ENCODE results near the gene ACTN4. TPM values are rescaled to one million over a fixed set of nuclear protein-coding genes. Genes with fewer than 3 reads are reported as not detected.

ACTN4 gene
- total RNA-seq, 2 experiments from 2014 or later: 357 to 373 TPM

DNA sequence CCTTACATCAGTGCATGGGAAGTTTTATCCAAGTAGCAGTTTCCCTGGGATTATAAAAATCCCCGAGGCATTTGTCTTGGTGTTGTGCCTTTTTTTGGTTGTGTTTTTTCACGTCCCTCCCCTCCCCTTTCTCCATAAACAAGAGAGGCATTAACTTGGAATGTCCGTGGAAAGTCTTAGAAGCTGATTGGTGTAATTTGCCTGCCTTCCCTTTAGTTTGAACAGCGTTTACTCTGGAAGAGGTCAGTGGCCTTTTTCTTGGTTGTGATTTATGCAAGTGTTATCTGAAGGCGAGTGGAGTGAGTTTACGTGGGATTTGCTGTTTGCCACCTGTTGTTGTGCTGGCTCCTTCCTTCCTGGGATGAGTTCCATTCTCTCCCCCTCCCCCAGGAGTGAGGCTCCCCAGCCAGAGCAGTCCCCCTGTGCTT, 7.2 kb downstream of the ACTN4 start:
- Mint-ChIP-seq H3K4me3 (peak overlapping the region; percentile 67), H3K9me3 (ENCODE audit: insufficient read depth) (no peaks in the 10 kb centered on the region), H3K36me3 (ENCODE audit: low read depth) (peaks cover 53% of the 10 kb centered on the region), H3K27ac (peak overlapping the region; percentile 85), H3K27me3 (ENCODE audit: low read depth) (no peaks in the 10 kb centered on the region), H3K4me1 (ENCODE audit: low read depth) (peaks cover 98% of the 10 kb centered on the region)
- no peak for DNase-seq
- ChIA-PET CTCF (no interaction called here), POLR2A (interaction anchor here (0.6 kb wide), 1 partner anchor 8 kb away, joined by 9 read pairs; no protein-coding TSS in a partner anchor)
- no peak for ATAC-seq

DNA sequence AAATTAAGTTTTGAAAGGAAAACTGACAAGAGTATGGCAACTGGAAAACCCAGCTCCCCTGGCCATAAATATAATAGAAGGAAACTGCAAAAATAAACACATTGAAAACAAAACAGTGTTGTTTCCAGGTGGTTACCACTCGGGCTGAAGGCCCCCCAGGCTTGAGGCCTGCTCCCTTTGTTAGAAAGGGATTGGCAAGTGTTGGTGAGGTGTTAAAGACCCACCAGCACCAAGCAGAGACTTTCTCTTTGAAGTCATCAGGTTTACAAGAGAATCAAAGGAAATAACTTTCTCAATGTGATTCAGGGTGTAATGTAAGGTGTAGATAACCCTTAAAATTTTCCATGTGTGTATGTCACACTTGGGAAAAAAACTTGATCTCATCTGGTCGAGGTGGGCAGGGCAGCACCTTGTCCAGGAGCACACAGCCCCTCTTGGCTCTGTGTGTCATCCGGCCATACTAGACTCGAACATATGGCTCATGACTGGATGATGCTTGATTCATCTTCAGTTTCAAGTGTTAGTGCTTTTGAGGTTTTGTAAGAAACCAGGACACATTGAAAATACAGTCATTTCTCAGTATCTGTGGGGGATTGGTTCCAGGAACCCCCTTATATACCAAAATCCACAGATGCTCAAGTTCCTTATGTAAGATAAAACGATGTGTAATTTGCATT, 7.8 kb downstream of the ACTN4 start:
- peaks cover 93% of the 10 kb centered on the region for H3K4me1 Mint-ChIP-seq (ENCODE audit: low read depth)
- CTCF ChIA-PET: interaction anchor here (0.7 to 1.8 kb wide), 4 partner anchors 11 to 31 kb away, joined by 3 to 8 read pairs (median 4); no protein-coding TSS in a partner anchor
- H3K9me3 Mint-ChIP-seq (ENCODE audit: insufficient read depth): no peaks in the 10 kb centered on the region
- DNase-seq (peak; percentile 66), ATAC-seq (peak; percentile 77)
- H3K4me3 Mint-ChIP-seq: peak overlapping the region; percentile 67
- H3K27me3 Mint-ChIP-seq (ENCODE audit: low read depth): no peaks in the 10 kb centered on the region
- POLR2A ChIA-PET: interaction anchor here (0.6 to 1.3 kb wide), 2 partner anchors 8 to 14 kb away, joined by 4 to 9 read pairs; no protein-coding TSS in a partner anchor
- peaks cover 49% of the 10 kb centered on the region for H3K36me3 Mint-ChIP-seq (ENCODE audit: low read depth)
- H3K27ac Mint-ChIP-seq: peak overlapping the region; percentile 85

GRCh38 chr19:38656171-38656981, 8.9 kb downstream of the ACTN4 start:
- DNase-seq: peak; percentile 60
- ATAC-seq: peak; percentile 66
- Mint-ChIP-seq H3K4me1 (ENCODE audit: low read depth) (peaks cover 89% of the 10 kb centered on the region), H3K36me3 (ENCODE audit: low read depth) (peaks cover 55% of the 10 kb centered on the region), H3K4me3 (peak overlapping the region; percentile 67), H3K9me3 (ENCODE audit: insufficient read depth) (no peaks in the 10 kb centered on the region), H3K27ac (peak overlapping the region; percentile 85), H3K27me3 (ENCODE audit: low read depth) (no peaks in the 10 kb centered on the region)
- ChIA-PET POLR2A (interaction anchor here (0.7 to 1.3 kb wide), 5 partner anchors 11 to 245 kb away, joined by 3 to 4 read pairs (median 3); no protein-coding TSS in a partner anchor), CTCF (interaction anchor here (0.6 to 1.8 kb wide), 6 partner anchors 10 to 274 kb away, joined by 3 to 8 read pairs (median 4); partner anchors contain the start of genes MRPS12 and SARS2)

DNA sequence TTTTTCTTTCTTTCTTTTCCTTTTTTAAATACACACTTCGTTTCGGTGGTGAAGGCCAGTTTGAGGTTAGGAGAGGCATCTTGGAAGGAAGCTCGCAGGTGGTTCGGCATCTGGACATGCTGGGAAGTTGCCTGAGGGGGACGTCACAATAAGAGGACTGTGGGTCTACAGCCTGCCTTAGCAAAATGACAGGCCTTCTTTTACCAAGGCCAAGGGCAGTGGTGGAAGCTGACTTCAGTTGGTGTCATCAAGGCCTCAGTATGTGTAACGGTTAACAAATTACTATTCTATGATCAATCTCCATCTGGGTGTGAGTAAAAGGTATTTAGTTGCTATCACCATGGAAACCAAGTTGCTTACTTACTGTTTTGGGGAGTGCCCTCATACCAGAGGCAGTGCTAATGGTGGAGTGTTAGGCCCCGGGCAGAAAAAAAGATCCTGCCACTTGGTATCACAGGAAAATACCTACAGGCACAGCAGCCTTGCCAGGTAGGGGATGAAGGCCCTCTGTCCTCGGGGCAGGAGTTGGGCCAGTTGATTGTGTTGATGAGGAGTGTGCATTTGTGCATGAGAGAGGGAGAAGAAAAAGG, 10.3 kb downstream of the ACTN4 start:
- no peak for DNase-seq
- ChIA-PET POLR2A (interaction anchor here (0.7 to 1.1 kb wide), 2 partner anchors 12 to 191 kb away, joined by 3 read pairs; no protein-coding TSS in a partner anchor), CTCF (interaction anchor here (1.0 to 2.0 kb wide), 3 partner anchors 10 to 142 kb away, joined by 3 to 6 read pairs (median 4); partner anchors contain the start of gene ACTN4)
- H3K4me1 Mint-ChIP-seq (ENCODE audit: low read depth): peaks cover 86% of the 10 kb centered on the region
- H3K27ac Mint-ChIP-seq: peak overlapping the region; percentile 85
- no peaks in the 10 kb centered on the region for H3K9me3 Mint-ChIP-seq (ENCODE audit: insufficient read depth)
- H3K27me3 Mint-ChIP-seq (ENCODE audit: low read depth): no peaks in the 10 kb centered on the region
- peaks cover 51% of the 10 kb centered on the region for H3K36me3 Mint-ChIP-seq (ENCODE audit: low read depth)
- peak overlapping the region; percentile 67 for H3K4me3 Mint-ChIP-seq
- ATAC-seq: no peak

GRCh38 chr19:38658462-38659306, 11.2 kb downstream of the ACTN4 start:
- no peak overlapping the region for H3K27ac Mint-ChIP-seq

GRCh38 chr19:38660724-38661123, 13.3 kb downstream of the ACTN4 start:
- ChIA-PET POLR2A (no interaction called here), CTCF (interaction anchor here (0.7 to 1.2 kb wide), 2 partner anchors 24 to 26 kb away, joined by 3 read pairs; no protein-coding TSS in a partner anchor)
- ATAC-seq (no peak), DNase-seq (no peak)
- Mint-ChIP-seq H3K9me3 (ENCODE audit: insufficient read depth) (no peaks in the 10 kb centered on the region), H3K27ac (no peak overlapping the region), H3K27me3 (ENCODE audit: low read depth) (no peaks in the 10 kb centered on the region), H3K4me1 (ENCODE audit: low read depth) (peaks cover 86% of the 10 kb centered on the region), H3K36me3 (ENCODE audit: low read depth) (peaks cover 45% of the 10 kb centered on the region), H3K4me3 (no peak overlapping the region)

More at GRCh38 chr19:38658462-38659306, 11.2 kb downstream of the ACTN4 start:
- no peaks in the 10 kb centered on the region for H3K27me3 Mint-ChIP-seq (ENCODE audit: low read depth)
- ChIA-PET POLR2A (interaction anchor here (1.5 kb wide), 1 partner anchor 11 kb away, joined by 3 read pairs; the partner anchor contains the start of gene ACTN4), CTCF (interaction anchor here (0.9 to 2.0 kb wide), 4 partner anchors 11 to 272 kb away, joined by 3 to 6 read pairs (median 4); partner anchors contain the start of genes ACTN4, MRPS12 and SARS2)
- peaks cover 85% of the 10 kb centered on the region for H3K4me1 Mint-ChIP-seq (ENCODE audit: low read depth)
- H3K36me3 Mint-ChIP-seq (ENCODE audit: low read depth): peaks cover 52% of the 10 kb centered on the region
- no peak overlapping the region for H3K4me3 Mint-ChIP-seq
- DNase-seq (no peak), ATAC-seq (no peak)
- no peaks in the 10 kb centered on the region for H3K9me3 Mint-ChIP-seq (ENCODE audit: insufficient read depth)

- POLR2A ChIA-PET: no interaction called here
- Mint-ChIP-seq H3K36me3 (ENCODE audit: low read depth) (peaks cover 41% of the 10 kb centered on the region), H3K4me1 (ENCODE audit: low read depth) (peaks cover 86% of the 10 kb centered on the region), H3K9me3 (ENCODE audit: insufficient read depth) (no peaks in the 10 kb centered on the region), H3K27ac (no peak overlapping the region), H3K4me3 (no peak overlapping the region), H3K27me3 (ENCODE audit: low read depth) (no peaks in the 10 kb centered on the region)
- CTCF ChIA-PET: interaction anchor here (0.7 kb wide), 1 partner anchor 24 kb away, joined by 3 read pairs; no protein-coding TSS in a partner anchor
- ATAC-seq (no peak), DNase-seq (no peak)
Observed at GRCh38 chr19:38661136-38661535, 13.7 kb downstream of the ACTN4 start.

DNA sequence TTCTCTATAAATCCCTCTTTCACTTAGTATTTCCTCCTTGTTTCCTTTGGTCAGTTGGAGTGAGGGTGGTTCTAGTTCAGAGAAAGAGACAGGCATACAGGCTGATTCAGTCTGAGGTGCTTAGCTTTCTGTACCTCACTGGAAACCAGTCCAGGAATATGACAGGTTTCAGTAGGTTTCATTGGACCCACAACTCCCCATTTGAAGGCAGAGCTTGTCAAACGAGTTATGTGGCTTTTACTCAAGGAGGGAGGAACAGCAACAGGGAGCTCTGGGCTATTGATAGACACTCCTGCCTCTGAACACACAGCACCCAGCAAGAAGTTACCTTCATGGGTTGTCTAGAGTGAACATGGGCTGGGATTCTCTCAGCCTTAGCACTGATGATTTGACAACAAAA, 14.5 kb downstream of the ACTN4 start:
- no peak overlapping the region for H3K27ac Mint-ChIP-seq
- CTCF ChIA-PET: interaction anchor here (0.5 to 1.3 kb wide), 3 partner anchors 9 to 54 kb away, joined by 3 read pairs; no protein-coding TSS in a partner anchor

GRCh38 chr19:38662537-38663155, 15.2 kb downstream of the ACTN4 start:
- H3K9me3 Mint-ChIP-seq (ENCODE audit: insufficient read depth): no peaks in the 10 kb centered on the region
- peaks cover 38% of the 10 kb centered on the region for H3K36me3 Mint-ChIP-seq (ENCODE audit: low read depth)
- ATAC-seq: no peak
- POLR2A ChIA-PET: no interaction called here
- no peak for DNase-seq
- no peak overlapping the region for H3K27ac Mint-ChIP-seq
- CTCF ChIA-PET: interaction anchor here (0.5 to 1.3 kb wide), 4 partner anchors 8 to 147 kb away, joined by 3 read pairs; no protein-coding TSS in a partner anchor
- no peak overlapping the region for H3K4me3 Mint-ChIP-seq
- peaks cover 86% of the 10 kb centered on the region for H3K4me1 Mint-ChIP-seq (ENCODE audit: low read depth)
- no peaks in the 10 kb centered on the region for H3K27me3 Mint-ChIP-seq (ENCODE audit: low read depth)

More for the DNA sequence above, 14.5 kb downstream of the ACTN4 start:
- ATAC-seq (no peak), DNase-seq (no peak)
- peaks cover 86% of the 10 kb centered on the region for H3K4me1 Mint-ChIP-seq (ENCODE audit: low read depth)
- H3K9me3 Mint-ChIP-seq (ENCODE audit: insufficient read depth): no peaks in the 10 kb centered on the region
- H3K36me3 Mint-ChIP-seq (ENCODE audit: low read depth): peaks cover 38% of the 10 kb centered on the region
- POLR2A ChIA-PET: no interaction called here
- no peaks in the 10 kb centered on the region for H3K27me3 Mint-ChIP-seq (ENCODE audit: low read depth)
- no peak overlapping the region for H3K4me3 Mint-ChIP-seq

GRCh38 chr19:38663156-38663651, 15.8 kb downstream of the ACTN4 start:
- H3K27ac Mint-ChIP-seq: no peak overlapping the region
- CTCF ChIA-PET: interaction anchor here (1.1 to 1.3 kb wide), 2 partner anchors 14 to 148 kb away, joined by 3 read pairs; no protein-coding TSS in a partner anchor
- no peaks in the 10 kb centered on the region for H3K9me3 Mint-ChIP-seq (ENCODE audit: insufficient read depth)
- H3K4me3 Mint-ChIP-seq: no peak overlapping the region
- peaks cover 86% of the 10 kb centered on the region for H3K4me1 Mint-ChIP-seq (ENCODE audit: low read depth)
- no peak for DNase-seq
- no peak for ATAC-seq
- no peaks in the 10 kb centered on the region for H3K27me3 Mint-ChIP-seq (ENCODE audit: low read depth)
- H3K36me3 Mint-ChIP-seq (ENCODE audit: low read depth): peaks cover 39% of the 10 kb centered on the region
- POLR2A ChIA-PET: no interaction called here

Measured in activated CD8-positive, alpha-beta T cell treated with anti-CD3 and anti-CD28 coated beads, Interleukin-2, amount 10 ng/mL, durations not matched to agents 7 days and 5 days (primary cell).